GM04504 (cell line): ENCODE results near the gene FAM227B.
"Not testable (repeated sequence)": the region's sequence is repeated elsewhere in the genome, so short reads cannot be mapped to it uniquely, and the experiment has no call there.

Source experiments
- DNase-seq: peaks from one replicate; pipeline ENCODE4 v3.0.0-alpha.2; 2012; ENCODE audit warnings: low read depth

The FAM227B gene

GRCh38 chr15:49494842-49495241, 125.8 kb downstream of the FAM227B start:
- no peak for DNase-seq

DNA sequence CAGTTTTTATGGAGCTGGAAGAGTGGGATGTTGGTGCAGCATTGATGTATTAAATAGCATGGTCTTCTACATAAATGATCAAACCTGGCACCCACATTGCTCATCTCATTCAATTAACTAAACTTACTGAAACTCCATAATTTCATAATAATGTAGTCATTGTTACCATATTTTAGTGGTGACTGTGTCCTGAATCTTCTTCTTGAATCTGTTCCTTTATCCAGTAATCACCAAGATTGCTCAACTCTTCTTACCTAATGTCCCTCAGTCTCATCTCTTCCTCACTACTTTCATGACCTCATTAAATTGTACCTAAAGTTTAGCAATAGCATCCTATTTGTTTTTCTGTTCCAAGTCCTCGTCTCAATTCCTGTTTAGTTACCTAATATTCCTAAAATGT, 127.8 kb downstream of the FAM227B start:
- DNase-seq: peak; percentile 79

DNA sequence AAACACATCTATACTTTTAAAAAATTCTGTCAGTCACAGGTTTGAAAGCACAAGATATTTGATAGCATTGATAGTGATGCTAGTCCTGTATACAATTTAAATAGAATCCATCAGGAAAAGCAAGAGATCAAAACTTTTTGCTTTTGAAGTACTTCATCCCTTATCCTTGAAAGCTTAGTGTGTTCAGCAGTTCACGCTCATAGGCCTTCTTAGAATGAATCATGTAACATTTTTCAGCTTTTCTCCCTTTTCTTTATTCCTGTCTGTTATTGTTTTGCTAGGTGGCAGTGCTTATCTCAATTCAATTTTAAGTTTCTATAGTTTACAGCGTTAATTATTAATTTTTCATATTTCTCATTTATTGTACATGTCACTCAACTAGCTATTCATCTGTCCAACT, 128.5 kb downstream of the FAM227B start:
- no peak for DNase-seq

DNA sequence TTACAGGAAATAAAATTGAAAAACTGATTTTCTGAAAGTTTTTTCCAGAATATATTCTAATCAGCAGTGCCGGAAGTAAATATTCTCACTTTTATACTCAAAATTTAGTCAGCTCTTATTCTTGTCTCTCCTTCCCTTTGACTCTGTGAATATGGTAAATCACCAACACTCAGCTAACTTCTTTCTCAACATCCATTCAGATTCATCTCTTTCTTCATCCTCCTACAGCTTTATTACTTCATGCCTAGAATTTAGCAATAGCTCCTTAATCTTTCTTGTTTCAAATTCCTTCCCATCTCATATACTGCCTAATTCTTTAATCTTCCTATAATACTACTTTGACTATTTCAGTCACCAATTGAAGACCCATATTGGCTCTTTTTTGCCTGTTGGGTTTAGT, 129.7 kb downstream of the FAM227B start:
- no peak for DNase-seq

DNA sequence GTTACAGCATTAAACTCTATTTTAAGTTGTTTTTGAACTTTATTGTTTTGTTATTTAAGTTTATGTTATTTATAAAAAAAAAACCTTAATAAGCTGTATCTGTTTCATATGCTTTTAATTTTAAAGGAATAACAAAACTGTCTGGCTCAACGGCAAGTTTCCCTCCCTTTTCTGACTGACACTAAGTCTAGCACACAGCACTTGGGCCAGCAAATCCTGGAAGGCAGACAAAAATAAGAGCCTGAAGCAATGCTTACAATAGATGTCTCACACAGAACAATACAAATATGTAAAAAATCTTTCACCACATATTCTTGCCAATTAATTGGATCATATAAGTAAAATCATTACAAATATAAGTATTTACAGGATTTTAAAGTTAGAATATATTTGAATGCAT, 135.2 kb downstream of the FAM227B start:
- DNase-seq: not testable (repeated sequence)

GRCh38 chr15:49478982-49479381, 141.6 kb downstream of the FAM227B start:
- not testable (repeated sequence) for DNase-seq

DNA sequence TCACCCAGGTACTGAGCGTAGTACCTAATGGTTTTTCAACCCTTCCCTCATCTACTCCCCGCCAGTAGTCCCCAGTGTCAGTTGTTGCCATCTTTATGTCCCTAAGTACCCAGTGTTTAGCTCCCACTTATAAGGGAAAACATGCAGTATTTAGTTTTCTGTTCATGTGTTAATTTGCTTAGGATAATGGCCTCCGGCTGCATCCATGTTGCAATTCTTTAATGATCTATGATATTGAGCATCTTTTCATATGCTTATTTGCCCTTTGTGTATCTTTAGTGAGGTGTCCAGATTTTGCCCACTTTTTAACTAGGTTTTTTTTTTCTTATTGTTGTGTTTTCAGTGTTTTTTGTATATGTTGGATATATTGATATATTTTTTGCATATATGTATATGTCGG, 142.6 kb downstream of the FAM227B start:
- DNase-seq: not testable (repeated sequence)

DNA sequence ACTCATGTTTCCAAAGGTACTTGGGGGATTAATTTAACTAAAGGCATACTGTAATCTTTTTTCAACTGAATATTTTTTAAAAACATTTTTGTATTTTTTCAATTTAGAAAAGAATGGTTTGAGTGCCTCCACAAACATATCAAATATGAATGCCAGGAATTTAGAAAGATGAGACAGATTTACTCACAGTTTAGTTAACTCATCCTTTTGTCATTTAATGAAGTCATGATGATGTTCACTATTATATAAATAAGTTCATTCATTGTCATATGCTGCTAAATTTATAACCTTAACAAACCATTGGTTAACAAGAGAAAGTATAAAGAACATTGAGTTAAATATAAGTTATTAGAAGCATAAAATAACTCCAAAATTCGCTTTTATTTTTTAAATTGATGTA, 147.6 kb downstream of the FAM227B start:
- no peak for DNase-seq

DNA sequence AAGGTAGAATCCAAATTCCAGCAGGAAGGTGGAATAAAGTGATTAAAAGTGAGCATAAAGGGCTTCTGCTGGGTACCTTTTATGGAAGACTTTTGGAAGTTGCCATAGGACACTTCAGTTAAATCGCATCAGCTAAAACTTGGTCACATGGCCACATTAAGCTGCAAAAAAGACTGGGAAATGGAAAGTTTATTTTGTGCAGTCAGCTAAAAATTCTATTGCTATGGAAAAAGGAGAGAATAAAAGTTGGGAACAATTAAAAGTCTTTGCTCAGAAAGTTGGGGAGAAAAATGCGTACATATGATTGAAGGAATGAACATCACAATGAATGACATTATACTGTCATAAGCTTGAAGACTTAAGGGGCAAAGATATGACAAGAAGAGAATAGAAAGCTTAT, 148.3 kb downstream of the FAM227B start:
- DNase-seq: no peak

- DNase-seq: no peak
Observed at GRCh38 chr15:49471733-49472132, 148.9 kb downstream of the FAM227B start.

DNA sequence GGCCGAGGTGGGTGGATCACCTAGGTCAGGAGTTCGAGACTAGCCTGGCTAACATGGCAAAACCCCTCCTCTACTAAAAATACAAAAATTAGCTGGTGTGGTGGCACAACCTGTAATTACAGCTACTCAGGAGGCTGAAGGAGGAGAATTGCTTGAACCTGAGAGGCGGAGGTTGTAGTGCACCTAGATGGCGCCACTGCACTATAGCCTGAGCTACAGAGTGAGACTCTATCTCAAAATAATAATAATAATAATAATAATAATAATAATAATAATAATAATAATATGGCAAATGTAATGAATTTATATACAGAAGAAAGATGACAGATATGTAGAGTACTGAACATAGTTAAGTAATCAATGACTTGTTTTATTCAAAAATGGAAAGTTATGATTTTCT, 149.4 kb downstream of the FAM227B start:
- DNase-seq: not testable (repeated sequence)

GRCh38 chr15:49468481-49468839, 152.2 kb downstream of the FAM227B start:
- DNase-seq: peak; percentile 46

- no peak for DNase-seq
Observed at GRCh38 chr15:49467746-49468480, 152.7 kb downstream of the FAM227B start.

GRCh38 chr15:49466119-49466518, 154.5 kb downstream of the FAM227B start:
- DNase-seq: no peak

- DNase-seq: peak; percentile 22
Observed at GRCh38 chr15:49464522-49464921, 156.1 kb downstream of the FAM227B start.

DNA sequence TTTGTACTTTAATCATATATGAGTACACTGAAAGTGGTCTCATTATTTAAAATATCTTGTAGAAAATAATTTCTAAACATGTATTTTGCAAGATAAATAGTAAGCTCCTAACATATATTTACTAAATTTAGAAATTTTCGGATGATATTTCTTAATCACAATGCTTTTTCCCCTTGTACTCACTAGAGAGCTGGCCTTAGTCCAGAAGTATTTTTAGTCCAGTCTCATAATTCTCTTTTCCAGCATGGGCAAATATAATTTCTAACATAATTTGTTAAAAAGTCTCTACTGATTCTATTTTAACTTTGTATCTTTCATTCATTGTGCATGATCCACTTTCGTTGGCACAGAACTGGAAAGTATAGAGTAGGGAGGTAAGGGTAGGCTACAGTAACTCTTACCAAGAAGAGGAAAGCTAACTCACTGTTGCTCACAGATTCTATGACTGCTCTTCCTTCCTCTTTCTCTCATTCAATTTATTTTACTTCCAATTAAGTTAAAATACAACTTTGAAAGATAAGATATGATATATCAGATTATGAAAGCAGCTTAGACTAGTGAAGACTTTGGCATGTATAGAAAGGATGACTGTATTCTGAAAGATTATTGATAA, 158.3 kb downstream of the FAM227B start:
- no peak for DNase-seq

GRCh38 chr15:49460411-49460941, 160.1 kb downstream of the FAM227B start:
- DNase-seq: no peak

DNA sequence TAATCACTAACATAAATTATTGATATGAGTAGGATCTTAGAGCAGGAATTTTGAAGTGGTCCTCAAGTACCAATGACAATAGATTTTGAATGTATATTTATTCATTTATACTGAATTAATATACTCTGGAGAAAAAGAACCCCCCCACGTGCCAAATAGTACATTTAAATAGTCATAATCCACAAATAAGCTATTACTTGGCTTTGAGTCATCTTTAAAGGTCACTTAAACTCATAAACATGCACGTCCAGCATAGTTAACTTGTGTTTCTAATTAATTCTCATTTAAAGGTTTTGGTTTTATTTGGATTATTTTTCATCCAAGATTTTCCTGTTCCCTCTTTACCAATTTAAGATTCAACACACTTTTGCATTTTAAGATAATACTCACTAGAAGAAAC, 162.5 kb downstream of the FAM227B start:
- DNase-seq: peak; percentile 16

GRCh38 chr15:49456166-49456565, 164.5 kb downstream of the FAM227B start:
- no peak for DNase-seq

GRCh38 chr15:49452595-49452994, 168.0 kb downstream of the FAM227B start:
- no peak for DNase-seq

GRCh38 chr15:49441816-49442215, 178.8 kb downstream of the FAM227B start:
- DNase-seq: no peak

DNA sequence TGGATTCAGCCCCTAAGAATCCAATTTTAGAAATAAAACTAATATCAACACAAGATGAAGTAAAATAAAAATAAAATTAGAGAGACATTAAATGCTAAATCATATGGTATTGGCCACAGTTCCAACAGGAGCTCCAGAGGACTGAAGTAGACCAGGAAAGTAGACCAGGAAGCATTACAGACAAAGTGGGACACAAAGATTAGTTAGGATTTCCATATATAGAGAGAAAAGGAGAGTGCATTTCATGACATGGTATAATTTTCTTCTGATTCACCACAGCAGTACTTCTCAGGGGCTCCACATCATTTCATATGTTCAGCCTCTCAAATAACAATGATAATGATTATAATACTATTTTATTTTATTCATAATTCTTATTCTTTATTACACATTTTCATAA, 179.3 kb downstream of the FAM227B start:
- DNase-seq: no peak

DNA sequence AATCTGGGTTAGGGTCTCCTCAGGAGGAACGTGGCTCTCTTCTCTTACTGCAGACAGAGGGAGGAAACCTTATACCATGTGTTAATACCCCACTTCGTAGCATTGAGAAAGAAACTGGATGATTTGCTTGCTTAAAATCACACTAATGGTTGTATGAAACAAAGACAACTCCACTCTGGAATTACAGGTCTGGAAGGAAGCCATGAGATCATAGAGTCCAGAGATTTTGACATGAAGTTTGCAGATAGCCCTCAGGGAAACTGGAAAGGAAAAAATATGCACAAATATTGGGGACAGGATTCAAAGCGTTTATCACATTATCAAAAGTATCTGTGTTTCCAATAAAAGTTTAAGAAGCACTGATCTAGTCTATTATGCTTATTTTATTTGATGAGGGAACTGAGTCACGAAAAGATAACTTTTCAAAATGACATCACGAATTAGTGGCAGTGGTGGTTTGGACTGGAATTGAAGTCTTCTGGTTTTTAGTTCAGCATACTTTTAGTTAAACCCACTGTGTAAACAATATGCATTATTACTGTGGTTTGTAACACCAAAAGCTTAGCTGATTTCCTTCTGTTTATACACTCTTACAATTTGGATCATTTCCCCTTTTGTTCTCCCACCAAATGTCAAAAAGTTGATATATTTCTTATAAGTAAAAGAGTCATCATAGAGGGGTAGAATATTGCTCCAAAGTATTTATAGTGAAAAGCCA, 180.8 kb downstream of the FAM227B start:
- no peak for DNase-seq
